GM19468 (cell line): ENCODE data around the gene EYA2.

Experiments used
- ATAC-seq: cut with Tn5 transposase; IDR thresholded peaks from one replicate; pipeline ENCODE4 v1.9.1; 2021; ENCODE audit warnings: mild to moderate bottlenecking, moderate library complexity, moderate number of reproducible peaks; ENCODE audit not compliant: unreplicated experiment; ENCODE audit errors: extremely low read depth

EYA2 gene

GRCh38 chr20:47027456-47027855 lies 132.8 kb downstream of the EYA2 start:
- ATAC-seq: no peak

- ATAC-seq: no peak
These were observed 133.8 kb downstream of the EYA2 start for GRCh38 chr20:47028487-47028886.

- no peak for ATAC-seq
These were observed 135.2 kb downstream of the EYA2 start for GRCh38 chr20:47029845-47030244.

- ATAC-seq: no peak
These were observed 135.7 kb downstream of the EYA2 start for GRCh38 chr20:47030271-47030810.

- ATAC-seq: no peak
These were observed 136.4 kb downstream of the EYA2 start for GRCh38 chr20:47031004-47031403.

GRCh38 chr20:47031821-47032220 lies 137.2 kb downstream of the EYA2 start:
- ATAC-seq: no peak

- ATAC-seq: no peak
These were observed 138.4 kb downstream of the EYA2 start for GRCh38 chr20:47032933-47033578.

GRCh38 chr20:47033665-47034064 lies 139.0 kb downstream of the EYA2 start:
- no peak for ATAC-seq

GRCh38 chr20:47035026-47035590 lies 140.5 kb downstream of the EYA2 start:
- no peak for ATAC-seq

- ATAC-seq: no peak
These were observed 141.6 kb downstream of the EYA2 start for GRCh38 chr20:47036091-47036870.

- no peak for ATAC-seq
These were observed 144.2 kb downstream of the EYA2 start for GRCh38 chr20:47038566-47039560.

GRCh38 chr20:47040506-47041125 lies 146.0 kb downstream of the EYA2 start:
- no peak for ATAC-seq

GRCh38 chr20:47041396-47041899 lies 146.8 kb downstream of the EYA2 start:
- no peak for ATAC-seq

GRCh38 chr20:47042464-47042863 lies 147.8 kb downstream of the EYA2 start:
- no peak for ATAC-seq

GRCh38 chr20:47043086-47043485 lies 148.4 kb downstream of the EYA2 start:
- no peak for ATAC-seq

- no peak for ATAC-seq
These were observed 150.3 kb downstream of the EYA2 start for GRCh38 chr20:47044938-47045337.

GRCh38 chr20:47048054-47048453 lies 153.4 kb downstream of the EYA2 start:
- ATAC-seq: no peak

- ATAC-seq: no peak
These were observed 155.1 kb downstream of the EYA2 start for GRCh38 chr20:47049771-47050170.

- no peak for ATAC-seq
These were observed 156.4 kb downstream of the EYA2 start for GRCh38 chr20:47050996-47051395.
